CD4-positive, alpha-beta T cell treated with Interleukin-17A for 1 hour (primary cell): ENCODE data around the gene PRSS27.
"Not testable (repeated sequence)": the region's sequence is repeated elsewhere in the genome, so short reads cannot be mapped to it uniquely, and the experiment has no call there.

ENCODE experiments used
- DNase-seq: peaks from one replicate; pipeline ENCODE4 v3.0.0-alpha.2; 2020

PRSS27 gene

GRCh38 chr16:2707368-2708289 is 12.4 kb downstream of the PRSS27 start:
- no peak for DNase-seq

- no peak for DNase-seq
These were observed 13.3 kb downstream of the PRSS27 start for GRCh38 chr16:2706611-2707311.

GRCh38 chr16:2706085-2706484 is 13.9 kb downstream of the PRSS27 start:
- no peak for DNase-seq

DNA sequence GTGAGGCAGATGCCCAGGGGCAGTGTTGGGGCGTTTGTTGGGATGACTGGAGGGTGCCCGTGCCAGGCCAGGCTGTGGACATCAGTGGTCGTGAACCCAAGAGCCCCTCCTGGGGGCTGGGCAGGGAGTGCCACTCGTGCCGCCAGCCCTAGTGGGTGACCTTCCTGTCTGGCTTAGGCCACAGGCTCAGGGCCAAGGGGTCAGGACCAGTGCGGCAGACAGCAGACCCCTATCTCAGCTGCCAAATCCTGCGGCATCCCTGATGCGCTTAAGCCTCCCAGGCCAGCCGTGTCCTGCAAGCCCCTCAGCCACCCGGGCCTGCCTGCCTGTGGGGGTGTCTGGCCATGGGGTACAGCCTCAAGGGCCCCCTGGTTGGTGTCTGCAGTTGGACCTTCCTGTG is 14.7 kb downstream of the PRSS27 start:
- no peak for DNase-seq

- no peak for DNase-seq
These were observed 15.1 kb downstream of the PRSS27 start for GRCh38 chr16:2704983-2705275.

DNA sequence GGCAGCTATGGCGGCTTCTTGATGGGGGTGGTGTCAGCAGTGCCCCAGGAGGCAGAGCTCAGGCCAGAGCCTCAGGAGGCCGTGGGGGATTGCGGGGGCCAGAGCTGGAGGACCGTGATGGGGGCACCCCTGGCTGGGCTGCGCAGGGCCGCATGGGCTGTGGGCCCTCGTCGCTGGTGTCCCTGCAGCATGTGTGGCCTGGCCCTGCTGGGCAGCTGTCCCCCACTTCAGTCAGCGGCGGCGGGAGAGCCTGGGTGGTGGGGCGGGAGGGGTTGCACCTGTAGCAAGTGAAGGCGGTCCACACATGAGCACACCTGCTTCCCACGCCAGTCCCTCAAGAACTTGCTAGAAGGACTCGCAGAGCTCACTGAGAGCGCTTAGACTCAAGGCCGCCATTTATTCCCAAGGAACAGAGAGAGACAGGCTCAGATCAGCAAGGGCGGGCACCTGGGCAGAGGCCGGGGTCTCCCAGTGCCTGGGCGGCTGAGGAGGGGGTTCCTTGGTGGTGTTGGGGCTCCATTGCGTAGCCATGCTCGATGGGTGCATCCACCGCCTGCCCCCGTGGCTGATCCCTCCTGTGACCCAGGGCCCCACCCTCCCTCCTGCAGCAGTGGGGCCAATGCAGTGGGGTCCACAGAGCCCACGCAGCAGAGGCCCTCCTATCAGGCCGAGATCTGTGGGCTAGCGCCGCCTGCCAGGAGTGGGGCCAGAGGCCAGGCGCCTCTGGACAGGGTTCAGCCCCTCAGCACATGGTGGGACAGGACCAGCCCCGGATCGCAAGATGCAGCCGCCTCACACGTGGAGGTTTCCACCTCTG is 15.7 kb downstream of the PRSS27 start:
- DNase-seq, result no peak

GRCh38 chr16:2702871-2703745 is 16.9 kb downstream of the PRSS27 start:
- no peak for DNase-seq

- DNase-seq, result no peak
These were observed 17.6 kb downstream of the PRSS27 start for GRCh38 chr16:2702438-2702825.

- no peak for DNase-seq
These were observed 18.1 kb downstream of the PRSS27 start for GRCh38 chr16:2701713-2702437.

- DNase-seq, result no peak
These were observed 18.8 kb downstream of the PRSS27 start for GRCh38 chr16:2701272-2701671.

GRCh38 chr16:2700786-2701185 is 19.2 kb downstream of the PRSS27 start:
- DNase-seq, result no peak

DNA sequence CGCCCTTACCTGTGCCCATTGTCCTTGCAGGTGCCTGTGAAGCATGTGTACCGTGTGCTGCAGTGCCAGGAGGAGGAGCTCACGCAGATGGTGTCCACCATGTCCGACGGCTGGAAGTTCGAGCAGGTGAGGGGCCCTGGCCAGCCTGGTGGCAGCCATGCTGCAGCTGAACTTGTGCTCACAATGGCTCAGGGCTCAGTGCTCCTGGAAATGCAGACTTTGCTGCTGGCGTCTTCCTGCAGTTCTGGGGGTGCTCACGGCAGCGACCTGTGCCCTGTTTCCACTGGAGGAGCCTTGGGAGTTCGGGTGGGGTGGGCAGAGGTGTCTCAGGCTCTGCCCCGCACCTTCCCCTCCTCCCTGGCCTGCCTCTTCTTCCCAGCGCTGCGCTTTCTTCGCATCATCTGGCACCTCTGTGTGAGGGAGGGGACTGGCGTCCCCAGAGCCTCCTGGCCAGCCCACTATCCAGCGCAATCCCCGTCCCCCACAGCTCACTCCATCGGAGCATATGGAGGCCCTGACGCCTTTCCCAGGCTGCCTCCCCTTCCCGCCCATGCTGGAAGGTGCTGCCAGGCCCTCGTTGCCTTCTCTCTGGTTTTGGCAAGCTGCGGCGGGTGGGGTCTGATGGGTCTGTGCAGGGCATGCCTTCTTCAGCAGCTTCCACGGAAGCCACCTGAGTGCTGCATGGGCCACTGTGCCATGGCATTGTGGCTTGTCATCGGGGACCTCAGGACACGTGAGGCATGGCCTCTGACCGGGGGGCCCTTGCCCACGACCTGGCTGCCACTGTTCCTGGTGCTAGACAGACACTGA is 20.0 kb downstream of the PRSS27 start:
- no peak for DNase-seq

DNA sequence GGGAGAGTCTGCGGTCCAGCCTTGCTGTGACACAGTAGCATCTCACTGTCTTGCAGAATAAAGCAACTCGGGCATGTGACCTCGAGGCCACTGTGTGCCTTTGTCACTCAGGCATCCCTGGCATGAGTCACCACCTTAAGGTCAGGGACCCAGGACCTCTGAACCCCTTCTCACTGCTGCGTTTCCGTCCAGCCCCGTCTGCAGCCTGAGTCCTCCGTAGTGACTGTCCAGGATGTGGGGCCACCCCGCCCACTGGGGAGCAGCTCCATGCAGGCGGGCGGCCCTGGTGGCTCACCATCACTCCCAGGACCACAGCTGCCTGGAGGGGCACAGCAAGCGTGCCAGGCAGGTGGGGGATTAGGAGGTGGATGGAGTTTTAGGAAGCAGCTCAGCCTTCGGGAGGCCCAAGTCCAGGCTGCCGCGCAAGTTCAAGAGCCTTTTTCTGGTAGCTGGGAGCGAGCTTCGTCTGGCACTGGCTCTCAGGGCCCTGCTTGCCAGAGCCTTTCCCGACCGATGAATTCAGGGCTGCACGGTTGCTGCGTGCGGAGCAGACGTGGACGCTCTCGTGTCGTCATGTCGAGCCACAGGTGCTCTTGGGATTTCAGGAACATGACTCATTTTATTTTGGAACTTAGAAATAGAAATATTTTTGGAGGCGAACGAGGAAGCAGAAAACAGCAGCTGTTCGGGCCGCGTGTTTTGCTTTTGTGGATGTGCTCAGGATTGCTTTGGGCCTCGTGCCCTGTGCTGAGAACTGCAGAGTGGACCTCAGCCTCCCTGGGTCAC is 20.9 kb downstream of the PRSS27 start:
- DNase-seq, result no peak

GRCh38 chr16:2698103-2698870 is 21.7 kb downstream of the PRSS27 start:
- DNase-seq, result no peak

DNA sequence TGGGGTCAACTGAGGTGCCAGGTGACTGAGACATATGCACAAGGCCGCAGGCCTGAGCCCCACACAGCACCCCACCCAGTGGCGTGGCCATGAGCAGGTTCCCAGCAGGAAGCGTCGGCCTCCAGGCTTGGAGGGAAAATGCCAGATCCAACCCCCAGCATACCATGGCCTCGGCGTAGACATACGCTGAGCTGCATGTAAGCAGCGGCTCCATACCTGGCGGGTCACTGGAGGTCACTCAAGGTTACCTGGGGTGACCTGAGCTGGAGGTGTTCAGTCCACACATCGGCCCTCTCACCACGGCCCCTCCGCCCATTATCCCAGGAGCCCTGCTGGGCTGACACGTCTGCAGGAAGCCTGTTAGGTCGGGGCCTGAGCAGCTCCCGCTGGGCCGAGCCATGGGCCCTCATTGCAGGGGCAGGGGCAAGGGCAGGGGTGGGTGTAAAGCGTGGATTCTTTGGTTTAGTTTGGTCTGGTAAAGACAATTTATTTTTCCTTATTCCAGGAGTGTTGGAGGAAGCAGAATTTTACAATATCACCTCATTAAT is 22.5 kb downstream of the PRSS27 start:
- DNase-seq, result no peak

GRCh38 chr16:2696601-2697250 is 23.3 kb downstream of the PRSS27 start:
- DNase-seq, result not testable (repeated sequence)

DNA sequence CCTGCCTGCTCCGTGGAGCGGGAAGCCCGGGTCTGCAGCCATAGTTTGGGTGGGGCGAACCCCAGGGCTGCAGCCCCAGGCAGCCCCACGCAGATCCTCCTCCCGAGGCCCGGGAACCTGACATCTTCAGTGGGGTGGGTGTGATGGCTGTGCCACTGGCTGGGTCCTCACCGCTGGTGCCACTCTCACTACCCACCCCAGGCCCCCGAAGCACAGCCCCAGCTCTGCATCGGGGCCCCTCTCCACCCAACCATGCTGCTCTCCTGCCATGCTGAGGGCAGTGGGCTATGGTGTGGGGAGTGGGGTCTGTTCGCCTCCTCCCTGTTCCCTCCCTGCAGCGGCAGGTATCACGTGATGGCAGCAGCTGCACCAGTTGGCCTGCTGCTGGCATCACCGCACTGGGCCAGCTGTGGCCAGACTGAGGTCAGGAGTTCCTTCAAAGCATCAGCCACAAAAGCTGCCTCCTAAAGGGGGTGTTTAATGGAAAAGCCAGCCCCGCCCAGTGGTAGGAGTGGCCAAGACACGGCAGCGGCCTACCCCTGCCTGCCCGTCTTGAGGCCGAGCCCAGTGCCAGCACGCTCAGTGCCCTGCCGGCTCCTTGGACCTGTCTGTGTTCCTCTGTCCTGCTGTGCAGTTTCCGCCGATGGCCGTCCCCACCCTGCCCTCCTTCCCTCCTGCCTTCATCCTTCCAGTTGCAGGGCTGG is 26.9 kb downstream of the PRSS27 start:
- no peak for DNase-seq
